K562 (cell line): ENCODE measurements around the gene LIAS. TPM values are rescaled to one million over a fixed set of nuclear protein-coding genes. Genes with fewer than 3 reads are reported as not detected.

Source experiments
- DMBX1 ChIP-seq: fragments of 250-450 bp; sonication (Bioruptor Pico); IDR thresholded peaks from 2 replicates; pipeline ENCODE4 v1.8.0; 2022; ENCODE audit warnings: inconsistent platforms, mild to moderate bottlenecking, moderate library complexity, borderline replicate concordance
- EHMT2 ChIP-seq: fragments of 450-650 bp; IDR thresholded peaks from 2 replicates; pipeline ENCODE4 v1.6.1; 2018; ENCODE audit warnings: antibody characterized with exemption
- ESRRB ChIP-seq: fragments of 250-450 bp; sonication (Bioruptor Pico); IDR thresholded peaks from 2 replicates; pipeline ENCODE4 v1.5.0; 2020; ENCODE audit warnings: mild to moderate bottlenecking, moderate library complexity, borderline replicate concordance
- FOXA3 ChIP-seq, 2 experiments: fragments of 450-650 bp in 1 of 2; sonication (generic) in 1 of 2; formaldehyde crosslinking; IDR thresholded peaks in 1 of 2; conservative IDR thresholded peaks in 1 of 2; 2 replicates each; pipeline versions ENCODE4 v1.4.0 to v1.8.0; 2020 to 2022; ENCODE audit warnings: mild to moderate bottlenecking in 2 of 2, missing genetic modification reagents in 1 of 2
- NCOA4 ChIP-seq: fragments of 450-650 bp; IDR thresholded peaks from 2 replicates; pipeline ENCODE4 v1.6.1; 2018; ENCODE audit warnings: mild to moderate bottlenecking; ENCODE audit not compliant: partially characterized antibody
- NFIC ChIP-seq: fragments of 450-650 bp; IDR thresholded peaks from 2 replicates; pipeline ENCODE4 v1.6.1; 2017; ENCODE audit warnings: mild to moderate bottlenecking, inconsistent platforms
- NR2C1 ChIP-seq, 2 experiments: fragments of 450-650 bp; IDR thresholded peaks; 2 replicates each; pipeline ENCODE4 v1.6.1; 2017; ENCODE audit warnings: mild to moderate bottlenecking in 2 of 2, antibody characterized with exemption in 1 of 2, inconsistent platforms in 1 of 2, missing compliant biosample characterization in 1 of 2, missing genetic modification characterization in 1 of 2
- POLR2A ChIP-seq: fragments of 450-650 bp; conservative IDR thresholded peaks from 2 replicates; pipeline ENCODE4 v1.6.1; 2016
- POU5F1 ChIP-seq: fragments of 150-350 bp; IDR thresholded peaks from 2 replicates; pipeline ENCODE4 v1.6.1; 2014; ENCODE audit warnings: borderline replicate concordance, low read length, low read depth, mild to moderate bottlenecking; ENCODE audit not compliant: partially characterized antibody
- PPARD ChIP-seq: fragments of 250-450 bp; sonication (Bioruptor Pico); IDR thresholded peaks from 2 replicates; pipeline ENCODE4 v1.8.0; 2022; ENCODE audit warnings: inconsistent platforms, mild to moderate bottlenecking, moderate library complexity
- PTTG1 ChIP-seq: fragments of 450-650 bp; IDR thresholded peaks from 2 replicates; pipeline ENCODE4 v1.6.1; 2016; ENCODE audit warnings: low read depth, mild to moderate bottlenecking, missing genetic modification characterization, missing compliant biosample characterization
- XRCC5 ChIP-seq: fragments of 200-400 bp; formaldehyde crosslinking; IDR thresholded peaks from 2 replicates; pipeline ENCODE4 v1.6.1; 2017; ENCODE audit warnings: low read depth, mild to moderate bottlenecking, low read length
- ZFP1 ChIP-seq: fragments of 450-650 bp; formaldehyde crosslinking; IDR thresholded peaks from 2 replicates; pipeline ENCODE4 v1.4.0; 2020; ENCODE audit warnings: mild to moderate bottlenecking, mixed read lengths
- ZNF146 ChIP-seq: IDR thresholded peaks from one replicate; pipeline ENCODE4 v1.6.1; 2018; ENCODE audit warnings: missing compliant biosample characterization; ENCODE audit not compliant: unreplicated experiment
- ZNF174 ChIP-seq: fragments of 250-450 bp; sonication (Bioruptor Pico); IDR thresholded peaks from 2 replicates; pipeline ENCODE4 v1.4.0; 2020; ENCODE audit warnings: mild to moderate bottlenecking
- ZNF408 ChIP-seq: fragments of 250-450 bp; sonication (Bioruptor Pico); IDR thresholded peaks from 2 replicates; pipeline ENCODE4 v1.4.0; 2020; ENCODE audit warnings: low read depth, mild to moderate bottlenecking, moderate library complexity
- ZNF830 ChIP-seq: fragments of 250-450 bp; sonication (Bioruptor Pico); IDR thresholded peaks from 2 replicates; pipeline ENCODE4 v1.5.0; 2021; ENCODE audit warnings: mild to moderate bottlenecking
- polyA plus RNA-seq, 8 experiments: library from polyadenylated mRNA; depleted of rRNA in 4 of 8; stranded (reverse) in 5 of 8; unstranded in 3 of 8; fragments of >200 nt; fragmentation: Nextera tagmentation in 2 of 8; fragmentation: Illumina TruSeq in 1 of 8; extraction: Ambion mirVana in 2 of 8; extraction: Trizol in 1 of 8; gene quantifications; 2 replicates each; pipeline versions ENCODE4 v1.2.1 to v1.2.3, GENCODE V29; 2011 to 2014; ENCODE audit warnings: inconsistent platforms in 1 of 8, missing spikeins in 1 of 8
- total RNA-seq, 7 experiments: library from RNA; depleted of rRNA in 6 of 7; stranded (reverse); fragments of >200 nt in 6 of 7; fragmentation: Illumina TruSeq in 2 of 7; extraction: Trizol in 2 of 7; gene quantifications; 2 replicates each; pipeline versions ENCODE4 v1.2.1 to v1.2.3, GENCODE V29; 2011 to 2021; ENCODE audit warnings: low replicate concordance in 1 of 7
- TF ChIP-seq, protein P1 (sequence below): fragments of 200-400 bp; formaldehyde crosslinking; IDR thresholded peaks from 2 replicates; pipeline ENCODE4 v1.6.1; 2017; ENCODE audit warnings: mild to moderate bottlenecking, low read depth, low read length, moderate library complexity
- TF ChIP-seq, protein P2 (sequence below): sonication (generic); formaldehyde crosslinking; IDR thresholded peaks from 2 replicates; pipeline ENCODE4 v1.8.0; 2022; ENCODE audit warnings: mild to moderate bottlenecking, missing genetic modification reagents
- TF ChIP-seq, protein P3 (sequence below): fragments of 250-450 bp; sonication (Bioruptor Pico); IDR thresholded peaks from 2 replicates; pipeline ENCODE4 v1.4.0; 2020

Gene LIAS
- total and polyA plus RNA-seq, 9 of the 15 experiments (the other 6 are each of a cell fraction or from before 2014, with no cell fraction given), result 21.9 to 57.1 (median 42.1) TPM

DNA sequence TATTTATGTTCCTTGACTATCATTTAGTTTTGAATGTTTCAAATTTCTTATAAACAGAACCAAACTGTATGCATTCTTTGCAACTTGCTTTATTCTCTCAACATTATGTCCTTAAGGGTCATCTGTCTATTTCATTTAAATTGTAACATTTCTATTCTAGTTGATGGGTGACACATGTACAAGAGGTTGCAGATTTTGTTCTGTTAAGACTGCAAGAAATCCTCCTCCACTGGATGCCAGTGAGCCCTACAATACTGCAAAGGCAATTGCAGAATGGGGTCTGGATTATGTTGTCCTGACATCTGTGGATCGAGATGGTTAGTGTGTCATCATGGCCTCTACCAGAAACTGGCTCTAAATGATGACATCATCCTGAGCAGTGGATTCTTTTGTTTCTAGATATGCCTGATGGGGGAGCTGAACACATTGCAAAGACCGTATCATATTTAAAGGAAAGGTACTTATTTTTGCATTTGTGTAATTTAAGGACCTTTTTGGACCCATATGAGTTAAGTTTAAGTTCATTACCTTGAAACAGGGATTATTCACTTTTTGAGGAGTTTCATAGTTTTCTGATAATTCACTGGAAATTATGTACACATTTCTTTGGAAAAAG, 6.1 kb downstream of the LIAS start (continued):
- TF ChIP-seq DMBX1 (CRISPR knock-in tag), result peak; percentile 16; the same call in 1 of the 2 replicates
- TF ChIP-seq FOXA3 (CRISPR knock-in tag; conservative IDR thresholded peaks at IDR 0.05 in 1 of 2, IDR thresholded peaks at IDR 0.05 in 1 of 2), result 0 out of 4 replicates have a peak, but pooled peaks of 1 of the 2 experiments have one; percentile 5
- no peak for TF ChIP-seq XRCC5
- TF ChIP-seq POLR2A, result 0 out of 2 replicates have a peak, but pooled peaks have one; percentile 33
- TF ChIP-seq ZFP1 (CRISPR knock-in tag), result no peak
- TF ChIP-seq, protein P1, sequence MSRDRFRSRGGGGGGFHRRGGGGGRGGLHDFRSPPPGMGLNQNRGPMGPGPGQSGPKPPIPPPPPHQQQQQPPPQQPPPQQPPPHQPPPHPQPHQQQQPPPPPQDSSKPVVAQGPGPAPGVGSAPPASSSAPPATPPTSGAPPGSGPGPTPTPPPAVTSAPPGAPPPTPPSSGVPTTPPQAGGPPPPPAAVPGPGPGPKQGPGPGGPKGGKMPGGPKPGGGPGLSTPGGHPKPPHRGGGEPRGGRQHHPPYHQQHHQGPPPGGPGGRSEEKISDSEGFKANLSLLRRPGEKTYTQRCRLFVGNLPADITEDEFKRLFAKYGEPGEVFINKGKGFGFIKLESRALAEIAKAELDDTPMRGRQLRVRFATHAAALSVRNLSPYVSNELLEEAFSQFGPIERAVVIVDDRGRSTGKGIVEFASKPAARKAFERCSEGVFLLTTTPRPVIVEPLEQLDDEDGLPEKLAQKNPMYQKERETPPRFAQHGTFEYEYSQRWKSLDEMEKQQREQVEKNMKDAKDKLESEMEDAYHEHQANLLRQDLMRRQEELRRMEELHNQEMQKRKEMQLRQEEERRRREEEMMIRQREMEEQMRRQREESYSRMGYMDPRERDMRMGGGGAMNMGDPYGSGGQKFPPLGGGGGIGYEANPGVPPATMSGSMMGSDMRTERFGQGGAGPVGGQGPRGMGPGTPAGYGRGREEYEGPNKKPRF, result no peak
- TF ChIP-seq NFIC, result 0 out of 2 replicates have a peak, but pooled peaks have one; percentile 5
- peak; percentile 61; the same call in 1 of the 2 replicates for TF ChIP-seq EHMT2
- no peak for TF ChIP-seq ZNF830 (CRISPR knock-in tag)
- TF ChIP-seq ESRRB (CRISPR knock-in tag), result no peak
- no peak for TF ChIP-seq PPARD (CRISPR knock-in tag)
- no peak for TF ChIP-seq ZNF174 (CRISPR knock-in tag)
- no peak for TF ChIP-seq PTTG1 (tag)
- no peak for TF ChIP-seq NR2C1 (IDR thresholded peaks at IDR 0.05)
- TF ChIP-seq NR2C1 (tag; IDR thresholded peaks at IDR 0.05), result no peak
- no peak for TF ChIP-seq POU5F1
- no peak for TF ChIP-seq ZNF408 (CRISPR knock-in tag)
- TF ChIP-seq, protein P2, sequence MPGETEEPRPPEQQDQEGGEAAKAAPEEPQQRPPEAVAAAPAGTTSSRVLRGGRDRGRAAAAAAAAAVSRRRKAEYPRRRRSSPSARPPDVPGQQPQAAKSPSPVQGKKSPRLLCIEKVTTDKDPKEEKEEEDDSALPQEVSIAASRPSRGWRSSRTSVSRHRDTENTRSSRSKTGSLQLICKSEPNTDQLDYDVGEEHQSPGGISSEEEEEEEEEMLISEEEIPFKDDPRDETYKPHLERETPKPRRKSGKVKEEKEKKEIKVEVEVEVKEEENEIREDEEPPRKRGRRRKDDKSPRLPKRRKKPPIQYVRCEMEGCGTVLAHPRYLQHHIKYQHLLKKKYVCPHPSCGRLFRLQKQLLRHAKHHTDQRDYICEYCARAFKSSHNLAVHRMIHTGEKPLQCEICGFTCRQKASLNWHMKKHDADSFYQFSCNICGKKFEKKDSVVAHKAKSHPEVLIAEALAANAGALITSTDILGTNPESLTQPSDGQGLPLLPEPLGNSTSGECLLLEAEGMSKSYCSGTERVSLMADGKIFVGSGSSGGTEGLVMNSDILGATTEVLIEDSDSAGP (CRISPR knock-in tag), result peak; percentile 89
- TF ChIP-seq NCOA4, result no peak
- no peak for TF ChIP-seq ZNF146 (CRISPR knock-in tag)
- TF ChIP-seq, protein P3, sequence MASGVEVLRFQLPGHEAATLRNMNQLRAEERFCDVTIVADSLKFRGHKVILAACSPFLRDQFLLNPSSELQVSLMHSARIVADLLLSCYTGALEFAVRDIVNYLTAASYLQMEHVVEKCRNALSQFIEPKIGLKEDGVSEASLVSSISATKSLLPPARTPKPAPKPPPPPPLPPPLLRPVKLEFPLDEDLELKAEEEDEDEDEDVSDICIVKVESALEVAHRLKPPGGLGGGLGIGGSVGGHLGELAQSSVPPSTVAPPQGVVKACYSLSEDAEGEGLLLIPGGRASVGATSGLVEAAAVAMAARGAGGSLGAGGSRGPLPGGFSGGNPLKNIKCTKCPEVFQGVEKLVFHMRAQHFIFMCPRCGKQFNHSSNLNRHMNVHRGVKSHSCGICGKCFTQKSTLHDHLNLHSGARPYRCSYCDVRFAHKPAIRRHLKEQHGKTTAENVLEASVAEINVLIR (CRISPR knock-in tag), result peak; percentile 75
